ENCODE data around the gene DCTN5.
"Not testable (repeated sequence)": the region's sequence is repeated elsewhere in the genome, so short reads cannot be mapped to it uniquely, and the experiment has no call there.

DNA sequence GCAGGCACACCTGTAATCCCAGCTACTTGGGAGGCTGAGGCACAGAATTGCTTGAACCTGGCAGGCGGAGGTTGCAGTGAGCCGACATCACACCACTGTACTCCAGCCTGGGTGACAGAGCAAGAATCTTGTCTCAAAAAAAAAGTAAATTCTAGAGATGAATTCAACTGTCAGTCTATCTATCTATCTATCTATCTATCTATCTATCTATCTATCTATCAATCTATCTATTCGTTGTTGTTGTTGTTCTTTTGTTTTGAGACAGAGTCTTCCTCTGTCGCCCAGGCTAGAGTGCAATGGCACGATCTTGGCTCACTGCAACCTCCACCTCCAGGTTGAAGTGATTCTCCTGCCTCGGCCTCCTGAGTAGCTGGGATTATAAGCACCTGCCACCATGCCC is 30.4 kb upstream of the DCTN5 start:
- TF ChIP-seq, protein P1, sequence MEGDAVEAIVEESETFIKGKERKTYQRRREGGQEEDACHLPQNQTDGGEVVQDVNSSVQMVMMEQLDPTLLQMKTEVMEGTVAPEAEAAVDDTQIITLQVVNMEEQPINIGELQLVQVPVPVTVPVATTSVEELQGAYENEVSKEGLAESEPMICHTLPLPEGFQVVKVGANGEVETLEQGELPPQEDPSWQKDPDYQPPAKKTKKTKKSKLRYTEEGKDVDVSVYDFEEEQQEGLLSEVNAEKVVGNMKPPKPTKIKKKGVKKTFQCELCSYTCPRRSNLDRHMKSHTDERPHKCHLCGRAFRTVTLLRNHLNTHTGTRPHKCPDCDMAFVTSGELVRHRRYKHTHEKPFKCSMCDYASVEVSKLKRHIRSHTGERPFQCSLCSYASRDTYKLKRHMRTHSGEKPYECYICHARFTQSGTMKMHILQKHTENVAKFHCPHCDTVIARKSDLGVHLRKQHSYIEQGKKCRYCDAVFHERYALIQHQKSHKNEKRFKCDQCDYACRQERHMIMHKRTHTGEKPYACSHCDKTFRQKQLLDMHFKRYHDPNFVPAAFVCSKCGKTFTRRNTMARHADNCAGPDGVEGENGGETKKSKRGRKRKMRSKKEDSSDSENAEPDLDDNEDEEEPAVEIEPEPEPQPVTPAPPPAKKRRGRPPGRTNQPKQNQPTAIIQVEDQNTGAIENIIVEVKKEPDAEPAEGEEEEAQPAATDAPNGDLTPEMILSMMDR (IDR thresholded peaks at IDR 0.05; ENCODE audit: insufficient read depth, low read length, poor library complexity, severe bottlenecking), result not testable (repeated sequence)
- not testable (repeated sequence) for TF ChIP-seq EZH2phosphoT487 (conservative IDR thresholded peaks at IDR 0.05; ENCODE audit: low read length)
